Mesothelial cell of epicardium (in vitro differentiated cells): ENCODE results near the gene TANGO6. TPM values are rescaled to one million over a fixed set of nuclear protein-coding genes. Genes with fewer than 3 reads are reported as not detected.

Experiments
- DNase-seq, 2 experiments: peaks; one replicate each; pipeline ENCODE4 v3.0.0; 2021; ENCODE audit warnings: low spot score in 2 of 2; ENCODE audit not compliant: unreplicated experiment in 2 of 2
- H3K27ac Mint-ChIP-seq: 2 replicates; pipeline ENCODE4 v1.8.0; 2021; ENCODE audit warnings: mixed read lengths
- H3K27me3 Mint-ChIP-seq: 2 replicates; pipeline ENCODE4 v1.8.0; 2021; ENCODE audit warnings: low read depth, mixed read lengths
- H3K36me3 Mint-ChIP-seq: 2 replicates; pipeline ENCODE4 v1.8.0; 2021; ENCODE audit warnings: mixed read lengths
- H3K4me1 Mint-ChIP-seq: 2 replicates; pipeline ENCODE4 v1.8.0; 2021; ENCODE audit warnings: mixed read lengths
- H3K4me3 Mint-ChIP-seq: 2 replicates; pipeline ENCODE4 v1.8.0; 2021; ENCODE audit warnings: mild to moderate bottlenecking, moderate library complexity, mixed read lengths
- H3K9me3 Mint-ChIP-seq: 2 replicates; pipeline ENCODE4 v1.8.0; 2021; ENCODE audit warnings: mixed read lengths
- CTCF ChIP-seq: fragments of 200-600 bp; sonication (generic); IDR thresholded peaks from one replicate; pipeline ENCODE4 v1.5.0; 2021; ENCODE audit warnings: antibody characterized with exemption; ENCODE audit not compliant: unreplicated experiment
- total RNA-seq: library from RNA; stranded (reverse); gene quantifications from 3 replicates; pipeline ENCODE4 v1.2.1, GENCODE V29; 2021

TANGO6 gene
- total RNA-seq, 1 donor from 2014 or later = 12.8 TPM

GRCh38 chr16:68900009-68900408, 56.7 kb downstream of the TANGO6 start:
- Mint-ChIP-seq H3K27ac (no peak overlapping the region), H3K4me1 (peaks cover 3% of the 10 kb centered on the region), H3K36me3 (no peaks in the 10 kb centered on the region), H3K27me3 (no peaks in the 10 kb centered on the region), H3K4me3 (no peak overlapping the region), H3K9me3 (no peaks in the 10 kb centered on the region)
- no peak for DNase-seq
- no peak for TF ChIP-seq CTCF

DNA sequence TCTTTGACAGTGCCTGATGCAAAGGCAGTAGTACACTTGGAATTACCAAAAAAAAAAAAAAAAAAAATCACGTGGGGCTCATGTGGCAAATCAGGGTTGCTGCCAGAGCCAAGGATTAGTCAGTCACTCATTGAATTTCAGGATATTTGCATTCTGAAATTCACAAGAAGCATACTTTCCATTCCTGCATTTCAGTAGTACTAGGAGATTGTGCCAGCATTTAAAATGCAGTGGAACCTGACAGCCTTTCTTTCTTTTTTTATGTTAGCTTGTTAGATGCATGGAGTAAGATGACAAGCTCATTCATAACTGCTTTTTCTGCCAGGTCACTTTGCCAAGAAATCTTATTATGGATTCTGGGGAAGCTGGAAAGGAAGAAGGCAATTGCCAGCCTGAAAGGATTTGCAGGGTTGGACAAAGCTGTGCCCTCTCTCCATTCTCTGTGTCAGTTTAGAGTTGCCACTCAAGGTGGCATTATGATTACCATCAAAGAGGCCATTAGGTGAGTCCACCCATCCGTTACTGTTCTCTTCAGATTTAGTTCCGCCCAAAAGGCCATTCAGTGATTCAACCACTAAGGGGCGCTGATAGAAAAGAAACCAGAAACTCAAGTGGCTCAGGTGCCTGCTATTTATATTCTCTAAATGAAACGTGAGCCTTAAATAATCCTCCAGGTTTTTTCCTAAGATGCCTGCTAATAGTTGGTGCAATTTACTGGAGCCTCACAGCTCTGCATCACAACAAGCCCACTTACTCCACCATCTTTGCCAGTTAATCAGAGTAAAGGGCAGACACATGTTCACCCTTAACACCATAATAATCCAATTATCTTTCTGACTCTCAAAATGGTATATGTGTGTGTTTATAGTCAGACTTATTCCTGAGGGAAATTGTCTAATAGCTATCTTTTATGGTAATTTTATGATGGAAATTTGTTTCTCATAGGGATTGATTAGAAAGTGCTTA, 59.0 kb downstream of the TANGO6 start:
- peak in 1 of 2 experiments; percentile 39 for DNase-seq
- H3K36me3 Mint-ChIP-seq = peaks cover 1% of the 10 kb centered on the region
- H3K27me3 Mint-ChIP-seq = no peaks in the 10 kb centered on the region
- peak; percentile 73 for TF ChIP-seq CTCF
- no peaks in the 10 kb centered on the region for H3K9me3 Mint-ChIP-seq
- peaks cover 3% of the 10 kb centered on the region for H3K4me1 Mint-ChIP-seq
- H3K4me3 Mint-ChIP-seq = no peak overlapping the region
- no peak overlapping the region for H3K27ac Mint-ChIP-seq

DNA sequence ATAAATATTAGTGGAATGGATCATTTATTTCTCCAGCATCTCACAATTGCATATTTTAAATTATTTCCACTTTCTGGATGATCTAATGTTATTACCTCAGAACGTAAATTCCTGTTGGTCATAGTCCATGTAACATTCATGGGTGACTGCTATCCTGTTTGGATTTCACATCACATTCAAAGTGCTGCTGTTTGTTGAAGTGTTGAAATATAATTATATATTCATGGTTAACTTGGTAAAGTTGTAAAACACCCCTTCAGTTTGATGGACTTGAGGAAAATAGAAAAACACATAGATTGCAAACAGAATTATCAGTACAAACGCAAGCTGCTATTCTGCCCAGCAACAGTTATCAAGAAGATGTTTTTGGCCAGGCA, 59.6 kb downstream of the TANGO6 start:
- no peaks in the 10 kb centered on the region for H3K9me3 Mint-ChIP-seq
- DNase-seq = no peak
- no peak overlapping the region for H3K27ac Mint-ChIP-seq
- peaks cover 1% of the 10 kb centered on the region for H3K36me3 Mint-ChIP-seq
- no peaks in the 10 kb centered on the region for H3K27me3 Mint-ChIP-seq
- no peak overlapping the region for H3K4me3 Mint-ChIP-seq
- peaks cover 4% of the 10 kb centered on the region for H3K4me1 Mint-ChIP-seq
- TF ChIP-seq CTCF = no peak

DNA sequence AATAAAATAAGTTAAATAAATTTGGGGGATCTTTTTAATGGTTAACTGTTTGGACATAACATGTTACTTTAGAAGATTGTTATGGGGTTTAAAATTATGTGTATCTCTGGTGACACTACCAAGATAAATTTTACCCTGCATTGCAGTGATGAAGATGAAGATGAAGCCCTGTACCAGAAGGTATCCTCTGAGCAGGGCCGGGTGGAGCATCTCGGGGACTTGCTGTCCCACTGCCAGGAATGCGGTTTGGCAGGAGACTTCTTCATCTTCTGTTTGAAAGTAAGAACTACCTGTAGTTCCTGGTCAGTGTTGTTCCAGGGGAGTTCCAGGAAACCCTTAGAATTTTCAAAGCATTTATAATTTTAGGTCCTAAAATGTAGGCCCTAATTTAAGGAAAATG, 64.0 kb downstream of the TANGO6 start:
- no peaks in the 10 kb centered on the region for H3K9me3 Mint-ChIP-seq
- H3K4me1 Mint-ChIP-seq = peaks cover 4% of the 10 kb centered on the region
- TF ChIP-seq CTCF = no peak
- DNase-seq = no peak
- H3K27me3 Mint-ChIP-seq = no peaks in the 10 kb centered on the region
- no peak overlapping the region for H3K4me3 Mint-ChIP-seq
- H3K36me3 Mint-ChIP-seq = peaks cover 4% of the 10 kb centered on the region
- no peak overlapping the region for H3K27ac Mint-ChIP-seq

GRCh38 chr16:68907781-68908181, 64.5 kb downstream of the TANGO6 start:
- no peaks in the 10 kb centered on the region for H3K9me3 Mint-ChIP-seq
- H3K27ac Mint-ChIP-seq = no peak overlapping the region
- H3K36me3 Mint-ChIP-seq = peaks cover 4% of the 10 kb centered on the region
- H3K4me1 Mint-ChIP-seq = peaks cover 4% of the 10 kb centered on the region
- no peak for TF ChIP-seq CTCF
- H3K27me3 Mint-ChIP-seq = no peaks in the 10 kb centered on the region
- no peak overlapping the region for H3K4me3 Mint-ChIP-seq
- DNase-seq = no peak
